Measurements from ENCODE around the gene PLXNA1. TPM values are rescaled to one million over a fixed set of nuclear protein-coding genes. Genes with fewer than 3 reads are reported as not detected.

PLXNA1 gene
- total RNA-seq, 2 donors from 2014 or later = 66.3 to 79.4 TPM

DNA sequence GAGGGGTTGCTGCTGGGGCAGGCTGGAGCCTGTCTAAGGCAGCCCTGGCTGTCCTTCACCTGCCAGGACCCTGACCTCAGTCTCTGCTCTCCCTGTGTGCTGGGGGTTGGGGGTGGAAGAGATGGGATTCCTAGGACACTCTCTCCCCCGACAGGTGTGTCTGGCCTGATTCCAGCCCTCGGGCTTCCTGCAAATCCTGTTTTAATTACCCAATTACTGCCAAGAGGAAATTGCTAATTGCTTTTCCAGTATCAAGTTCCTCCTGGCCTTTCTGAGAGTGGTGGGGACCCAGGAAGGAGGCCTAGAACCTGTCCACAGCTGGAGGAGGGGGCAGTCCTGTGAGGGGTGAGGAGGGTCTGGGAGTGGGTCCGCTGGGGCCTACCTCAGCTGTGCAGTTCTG is 15.8 kb downstream of the PLXNA1 start:
- WGBS, 2 experiments (ENCODE audit: insufficient coverage in 1 of 2, insufficient read length in 1 of 2) = 76% methylated on average over 3 of the region's 3 CpGs; no CpG with 5 or more reads in 1 of the 2 experiments
- Histone ChIP-seq H3K27ac (ENCODE audit: low read depth, low read length) (no peak overlapping the region), H3K4me3 (ENCODE audit: low read length) (no peak overlapping the region), H3K36me3 (ENCODE audit: control insufficient read depth, insufficient read depth, low read length) (peaks cover 39% of the 10 kb centered on the region), H3K9ac (ENCODE audit: extremely low read depth, low read length, poor library complexity, severe bottlenecking) (no peak overlapping the region), H3K27me3 (ENCODE audit: control insufficient read depth, insufficient read depth, low read length, poor library complexity, severe bottlenecking) (no peaks in the 10 kb centered on the region), H3K9me3 (ENCODE audit: control insufficient read depth, low read length) (no peaks in the 10 kb centered on the region), H3K4me1 (ENCODE audit: control insufficient read depth, insufficient read depth, low read length) (peaks cover 12% of the 10 kb centered on the region)
- Mint-ChIP-seq H3K27ac (no peak overlapping the region), H3K4me1 (peaks cover 16% of the 10 kb centered on the region), H3K36me3 (ENCODE audit: low read depth) (peaks cover 10% of the 10 kb centered on the region), H3K4me3 (no peak overlapping the region), H3K27me3 (ENCODE audit: insufficient read depth) (no peaks in the 10 kb centered on the region), H3K9me3 (no peaks in the 10 kb centered on the region)
- no peak for DNase-seq
- no peak for TF ChIP-seq CTCF (conservative IDR thresholded peaks at IDR 0.05)

DNA sequence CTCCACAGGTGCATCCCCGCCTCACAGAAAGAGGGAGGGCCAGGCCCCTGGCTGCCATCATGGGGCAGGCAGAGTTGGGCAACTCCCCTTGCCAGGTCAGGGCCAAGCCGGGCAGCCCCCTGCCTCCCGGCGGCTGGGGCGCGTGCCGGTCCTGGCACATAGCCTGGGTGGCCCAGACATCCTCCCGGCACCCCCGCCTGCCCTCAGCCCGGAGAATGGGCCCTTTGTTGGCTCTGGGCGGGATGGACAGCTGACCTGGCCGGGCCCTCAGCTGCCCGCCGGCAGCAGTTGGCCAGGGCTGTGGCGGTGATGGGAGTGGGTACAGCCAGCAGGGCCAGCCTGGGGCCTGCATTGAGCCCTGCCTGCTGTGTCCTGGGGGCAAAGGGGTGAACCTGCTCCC is 16.5 kb downstream of the PLXNA1 start:
- no peaks in the 10 kb centered on the region for H3K9me3 Mint-ChIP-seq
- H3K9me3 ChIP-seq (ENCODE audit: control insufficient read depth, low read length) = no peaks in the 10 kb centered on the region
- peaks cover 12% of the 10 kb centered on the region for H3K4me1 ChIP-seq (ENCODE audit: control insufficient read depth, insufficient read depth, low read length)
- peaks cover 16% of the 10 kb centered on the region for H3K4me1 Mint-ChIP-seq
- no peak overlapping the region for H3K27ac ChIP-seq (ENCODE audit: low read depth, low read length)
- H3K36me3 ChIP-seq (ENCODE audit: control insufficient read depth, insufficient read depth, low read length) = peaks cover 33% of the 10 kb centered on the region
- no peaks in the 10 kb centered on the region for H3K27me3 Mint-ChIP-seq (ENCODE audit: insufficient read depth)
- H3K27me3 ChIP-seq (ENCODE audit: control insufficient read depth, insufficient read depth, low read length, poor library complexity, severe bottlenecking) = no peaks in the 10 kb centered on the region
- no peak overlapping the region for H3K9ac ChIP-seq (ENCODE audit: extremely low read depth, low read length, poor library complexity, severe bottlenecking)
- no peak for DNase-seq
- TF ChIP-seq CTCF (conservative IDR thresholded peaks at IDR 0.05) = no peak
- H3K4me3 Mint-ChIP-seq = no peak overlapping the region
- peaks cover 8% of the 10 kb centered on the region for H3K36me3 Mint-ChIP-seq (ENCODE audit: low read depth)
- 96 to 98% methylated on average over 6 to 15 of the region's 15 CpGs for WGBS, 2 experiments (ENCODE audit: insufficient coverage in 1 of 2, insufficient read length in 1 of 2)
- H3K4me3 ChIP-seq (ENCODE audit: low read length) = no peak overlapping the region
- no peak overlapping the region for H3K27ac Mint-ChIP-seq

DNA sequence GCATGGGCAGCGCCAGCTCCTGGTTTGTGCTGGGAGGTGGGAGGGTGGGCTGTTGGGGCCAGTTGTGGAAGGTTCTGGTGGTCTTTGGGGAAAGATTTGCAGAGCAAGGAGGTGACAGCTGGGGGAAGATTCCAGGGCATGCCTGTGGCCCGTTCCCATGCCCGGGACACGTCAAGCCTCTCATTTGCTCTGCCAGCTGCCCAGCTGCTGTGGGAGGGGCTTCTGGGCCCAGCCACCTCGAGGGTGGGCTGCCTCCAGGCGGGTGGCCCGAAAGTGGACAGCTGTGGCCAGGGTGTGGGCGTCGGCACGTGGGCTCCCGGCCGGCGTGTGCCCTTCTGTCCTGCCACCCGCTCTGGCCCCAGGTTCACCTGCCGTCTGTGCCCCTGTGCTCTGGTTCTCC is 17.2 kb downstream of the PLXNA1 start:
- H3K36me3 Mint-ChIP-seq (ENCODE audit: low read depth) = peaks cover 6% of the 10 kb centered on the region
- H3K27ac ChIP-seq (ENCODE audit: low read depth, low read length) = no peak overlapping the region
- H3K4me1 ChIP-seq (ENCODE audit: control insufficient read depth, insufficient read depth, low read length) = peaks cover 12% of the 10 kb centered on the region
- no peak overlapping the region for H3K4me3 ChIP-seq (ENCODE audit: low read length)
- H3K9ac ChIP-seq (ENCODE audit: extremely low read depth, low read length, poor library complexity, severe bottlenecking) = no peak overlapping the region
- TF ChIP-seq CTCF (conservative IDR thresholded peaks at IDR 0.05) = no peak
- 93 to 95% methylated on average over 3 to 15 of the region's 15 CpGs for WGBS, 2 experiments (ENCODE audit: insufficient coverage in 1 of 2, insufficient read length in 1 of 2)
- no peaks in the 10 kb centered on the region for H3K27me3 ChIP-seq (ENCODE audit: control insufficient read depth, insufficient read depth, low read length, poor library complexity, severe bottlenecking)
- H3K9me3 Mint-ChIP-seq = no peaks in the 10 kb centered on the region
- no peaks in the 10 kb centered on the region for H3K27me3 Mint-ChIP-seq (ENCODE audit: insufficient read depth)
- no peak overlapping the region for H3K27ac Mint-ChIP-seq
- H3K4me1 Mint-ChIP-seq = peaks cover 16% of the 10 kb centered on the region
- H3K36me3 ChIP-seq (ENCODE audit: control insufficient read depth, insufficient read depth, low read length) = peaks cover 30% of the 10 kb centered on the region
- H3K9me3 ChIP-seq (ENCODE audit: control insufficient read depth, low read length) = no peaks in the 10 kb centered on the region
- H3K4me3 Mint-ChIP-seq = no peak overlapping the region
- no peak for DNase-seq
